HK-2 (cell line): ENCODE measurements around the gene ANKRD2.

Experiments used
- DNase-seq: peaks from one replicate; pipeline ENCODE4 v3.0.0-alpha.2; 2018; ENCODE audit not compliant: unreplicated experiment

Gene ANKRD2

GRCh38 chr10:97596101-97597082 is 23.8 kb downstream of the ANKRD2 start:
- DNase-seq = peak; percentile 74

DNA sequence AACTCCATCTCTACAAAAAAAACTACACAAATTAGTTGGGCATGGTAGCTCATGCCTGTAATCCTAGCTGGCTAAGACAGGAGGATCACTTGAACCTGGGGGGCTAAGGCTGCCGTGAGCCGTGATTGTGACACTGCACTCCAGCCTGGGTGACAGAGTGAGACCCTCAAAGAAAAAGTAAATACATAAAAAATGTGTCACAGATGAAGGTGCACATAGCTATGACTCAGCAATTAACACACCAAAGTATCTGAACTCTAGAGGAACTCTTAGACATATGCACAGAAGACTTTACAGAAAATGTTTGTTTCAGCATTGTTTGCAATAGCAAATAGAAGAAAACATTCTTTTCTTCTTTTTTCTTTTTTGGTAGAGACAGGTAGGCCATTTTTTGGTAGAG is 25.2 kb downstream of the ANKRD2 start:
- DNase-seq = no peak

- DNase-seq = no peak
These were observed 26.1 kb downstream of the ANKRD2 start for GRCh38 chr10:97598407-97599271.

- DNase-seq = no peak
These were observed 26.7 kb downstream of the ANKRD2 start for GRCh38 chr10:97599272-97599619.

DNA sequence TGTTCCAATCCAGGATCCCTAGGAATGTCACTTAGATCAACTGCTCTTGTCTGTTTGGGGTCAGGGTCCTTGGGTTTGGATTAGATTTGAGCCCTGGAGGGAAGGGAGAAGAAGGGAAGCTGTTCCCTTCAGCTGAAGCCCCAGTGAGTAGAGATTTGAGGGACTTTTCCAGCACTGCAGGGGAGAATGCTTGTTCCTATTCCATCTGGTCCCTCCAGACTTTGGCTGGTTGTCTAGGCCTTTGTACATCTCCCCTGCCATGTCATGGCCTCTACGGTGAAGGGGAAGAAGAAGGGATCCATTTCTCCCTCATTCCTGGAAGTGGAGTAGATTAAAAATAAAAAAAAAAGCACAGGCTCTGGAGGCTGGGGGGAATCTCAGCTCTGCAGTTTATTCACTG is 28.0 kb downstream of the ANKRD2 start:
- no peak for DNase-seq

DNA sequence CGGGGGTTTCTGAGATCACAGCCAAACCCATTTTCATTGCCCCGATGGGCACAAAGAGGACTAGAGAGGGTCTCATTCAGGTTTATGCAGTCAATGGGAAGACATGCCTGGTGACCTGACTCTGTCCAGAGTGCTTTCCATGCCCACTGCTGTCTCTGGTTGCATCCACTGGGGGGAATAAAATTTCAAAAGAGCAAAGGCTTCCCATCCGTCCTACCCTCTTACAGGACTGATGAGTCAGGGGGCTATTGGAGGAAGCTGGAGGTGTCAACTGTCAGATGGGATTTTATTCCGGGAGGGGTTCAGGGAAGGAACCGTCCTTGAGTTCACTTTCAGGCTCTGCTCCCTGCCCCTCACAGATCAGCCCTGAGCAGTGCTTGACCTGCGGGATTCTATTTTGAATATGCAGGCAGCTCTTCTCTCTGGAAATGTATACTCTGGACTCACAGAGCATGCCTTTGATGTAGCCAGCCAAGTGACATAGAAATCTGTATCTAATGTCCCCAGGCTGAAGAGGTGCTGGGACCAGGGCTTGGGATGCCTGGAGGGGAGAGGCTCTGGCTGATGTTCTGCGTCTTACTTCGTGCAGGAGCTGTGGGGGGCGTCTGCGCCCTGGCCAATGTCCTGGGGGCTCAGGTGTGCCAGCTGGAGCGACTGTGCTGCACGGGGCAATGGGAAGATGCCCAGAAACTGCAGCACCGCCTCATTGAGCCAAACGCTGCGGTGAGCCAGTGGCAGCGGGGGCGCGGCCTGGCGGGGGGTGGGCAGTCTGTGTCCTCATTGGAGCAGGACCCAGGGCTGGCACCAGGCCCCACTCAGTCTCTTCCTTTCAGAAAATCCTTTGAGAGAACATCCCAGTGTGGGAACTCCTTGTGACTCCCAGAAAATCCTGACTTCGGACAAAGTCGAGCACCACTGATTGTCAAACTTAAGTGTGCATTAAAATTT is 29.0 kb downstream of the ANKRD2 start:
- no peak for DNase-seq

- no peak for DNase-seq
These were observed 34.6 kb downstream of the ANKRD2 start for GRCh38 chr10:97607095-97607636.

DNA sequence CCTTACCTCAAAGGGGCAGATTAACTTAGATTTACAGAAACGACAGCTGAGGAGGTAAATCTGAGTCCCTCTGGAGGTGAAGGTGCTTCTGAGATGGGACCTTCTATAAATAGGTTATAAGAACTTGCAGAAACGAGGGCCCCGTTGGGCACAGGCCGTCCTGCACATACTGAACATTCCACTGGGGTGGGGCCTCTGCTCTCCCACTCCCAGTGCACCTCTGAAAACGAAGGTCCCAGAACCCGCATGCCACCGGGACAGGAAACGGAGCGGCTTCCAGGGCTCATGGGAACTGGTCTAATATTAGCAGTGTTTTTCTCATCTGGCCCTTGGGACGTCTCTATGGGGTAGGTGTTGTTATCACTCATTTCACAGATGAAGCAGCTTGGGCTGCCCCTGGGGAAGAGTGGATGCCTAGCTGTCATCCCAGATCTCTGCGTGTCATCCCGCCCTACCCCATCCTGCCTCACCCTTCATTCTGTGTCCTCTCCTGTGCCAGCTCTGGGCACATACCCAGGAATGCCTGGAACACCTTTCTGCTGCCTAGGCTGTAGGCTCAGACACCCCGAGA is 36.5 kb downstream of the ANKRD2 start:
- no peak for DNase-seq

DNA sequence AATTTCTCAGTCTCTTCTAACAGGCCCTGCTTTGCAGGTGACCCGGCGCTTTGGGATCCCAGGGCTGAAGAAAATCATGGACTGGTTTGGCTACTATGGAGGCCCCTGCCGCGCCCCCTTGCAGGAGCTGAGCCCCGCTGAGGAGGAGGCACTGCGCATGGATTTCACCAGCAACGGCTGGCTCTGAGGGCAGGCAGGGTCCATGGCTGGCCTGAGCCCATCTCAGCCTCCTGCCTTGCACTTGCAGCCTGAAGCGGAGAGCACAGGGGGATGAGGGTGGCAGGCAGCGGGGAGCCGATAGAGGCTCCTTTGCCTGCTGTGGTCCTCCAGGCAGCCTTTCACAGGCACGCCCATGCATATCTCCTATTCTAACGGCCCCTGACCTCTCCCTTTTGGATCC is 38.9 kb downstream of the ANKRD2 start:
- DNase-seq = no peak

- DNase-seq = peak; percentile 38
These were observed 39.8 kb downstream of the ANKRD2 start for GRCh38 chr10:97612386-97612785.

- DNase-seq = no peak
These were observed 45.7 kb downstream of the ANKRD2 start for GRCh38 chr10:97618285-97618684.

DNA sequence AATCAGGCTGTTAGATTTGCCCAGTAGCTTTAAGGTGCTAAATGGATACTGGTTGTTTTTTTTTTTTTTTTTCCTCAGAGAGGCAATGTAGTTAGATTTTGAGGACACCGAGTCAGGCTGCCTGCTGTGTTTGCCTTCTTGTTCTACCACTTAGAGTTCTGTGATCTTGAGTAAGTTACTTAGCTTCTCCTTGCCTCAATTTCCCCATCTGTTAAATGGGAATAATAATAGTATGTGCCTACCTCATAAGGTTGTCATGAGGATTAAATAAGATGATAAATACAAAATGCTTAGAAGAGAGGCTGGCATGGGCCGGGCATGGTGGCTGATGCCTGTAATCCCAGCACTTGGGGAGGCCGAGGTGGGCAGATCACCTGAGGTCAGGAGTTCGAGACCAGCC is 46.2 kb downstream of the ANKRD2 start:
- no peak for DNase-seq

DNA sequence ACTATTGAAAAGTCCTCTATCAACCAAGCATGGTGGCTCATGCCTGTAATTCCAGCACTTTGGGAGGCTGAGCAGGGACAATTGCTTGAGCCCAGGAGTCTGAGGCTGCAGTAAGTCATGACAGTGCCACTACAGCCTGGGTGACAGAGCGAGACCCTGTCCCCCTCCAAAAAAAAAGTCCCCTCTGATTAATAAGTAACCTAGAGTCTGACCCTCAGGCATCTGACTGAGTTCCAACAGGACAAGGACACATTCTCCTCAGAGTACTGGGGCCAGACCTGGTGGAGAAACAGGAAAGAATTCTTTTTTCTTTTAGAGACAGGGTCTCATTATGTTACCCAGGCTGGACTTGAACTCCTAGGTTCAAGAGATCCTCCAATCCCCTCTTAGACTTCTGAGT is 50.7 kb downstream of the ANKRD2 start:
- no peak for DNase-seq

GRCh38 chr10:97627731-97628130 is 55.2 kb downstream of the ANKRD2 start:
- DNase-seq = no peak

DNA sequence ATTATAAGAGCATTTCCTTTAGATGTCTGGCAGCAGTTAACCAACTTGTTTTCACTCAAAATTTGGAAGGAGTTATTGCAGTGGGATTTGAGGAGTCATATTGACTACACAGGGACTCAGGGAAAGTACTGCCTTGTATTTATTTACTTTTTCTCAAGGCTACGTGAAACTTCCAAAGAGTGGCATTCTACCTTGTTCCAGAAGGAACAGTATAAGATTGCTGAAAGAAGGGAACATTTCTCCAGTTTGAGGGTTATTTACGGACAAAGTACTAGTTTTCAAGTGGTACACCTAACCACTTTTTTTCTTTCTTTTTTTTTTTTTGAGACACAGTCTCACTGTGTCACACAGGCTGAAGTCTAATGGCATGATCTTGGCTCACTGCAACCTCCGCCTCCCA is 55.6 kb downstream of the ANKRD2 start:
- no peak for DNase-seq

DNA sequence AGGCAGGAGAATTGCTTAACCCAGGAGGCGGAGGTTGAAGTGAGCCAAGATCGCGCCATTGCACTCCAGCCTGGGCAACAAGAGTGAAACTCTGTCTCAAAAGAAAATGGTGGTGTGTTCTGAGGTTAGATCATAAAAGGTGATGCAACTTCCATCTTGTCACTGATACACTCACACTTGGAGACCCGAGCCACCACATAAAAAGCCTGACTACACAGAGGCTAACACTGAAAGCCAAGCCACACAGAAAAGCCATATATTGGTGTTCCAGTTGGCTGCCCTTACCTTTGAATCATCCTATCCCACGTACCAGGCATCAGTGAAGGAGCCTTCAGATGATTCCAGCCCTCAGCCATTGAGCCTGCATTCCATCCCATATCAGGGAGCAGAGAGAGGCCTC is 56.7 kb downstream of the ANKRD2 start:
- peak; percentile 62 for DNase-seq

DNA sequence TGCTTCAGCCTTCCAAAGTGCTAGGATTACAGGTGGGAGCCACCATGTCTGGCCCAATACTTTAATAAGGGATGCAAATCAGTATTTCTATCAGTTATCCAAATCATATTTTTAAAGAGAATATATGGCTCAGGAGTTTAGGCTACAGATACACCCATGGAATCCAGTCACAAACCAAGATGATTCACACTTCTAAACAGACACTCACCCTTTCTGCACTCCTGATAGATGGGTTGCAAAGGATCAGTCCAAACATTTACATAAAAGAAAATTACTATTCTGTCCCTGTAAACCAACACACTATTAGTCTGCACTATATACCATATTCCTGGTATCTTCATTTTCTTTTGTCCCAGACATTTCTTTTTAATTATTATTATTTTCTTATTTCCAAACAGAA is 58.5 kb downstream of the ANKRD2 start:
- no peak for DNase-seq

GRCh38 chr10:97632949-97633884 is 60.6 kb downstream of the ANKRD2 start, which contains the start of gene MORN4:
TSS of gene MORN4 (minus strand) at chr10:97633500. CDS start at chr10:97619653, 13,847 bp downstream.
- DNase-seq = peak; percentile 95
